Measurements from ENCODE around the gene LRCH3.

Gene LRCH3

DNA sequence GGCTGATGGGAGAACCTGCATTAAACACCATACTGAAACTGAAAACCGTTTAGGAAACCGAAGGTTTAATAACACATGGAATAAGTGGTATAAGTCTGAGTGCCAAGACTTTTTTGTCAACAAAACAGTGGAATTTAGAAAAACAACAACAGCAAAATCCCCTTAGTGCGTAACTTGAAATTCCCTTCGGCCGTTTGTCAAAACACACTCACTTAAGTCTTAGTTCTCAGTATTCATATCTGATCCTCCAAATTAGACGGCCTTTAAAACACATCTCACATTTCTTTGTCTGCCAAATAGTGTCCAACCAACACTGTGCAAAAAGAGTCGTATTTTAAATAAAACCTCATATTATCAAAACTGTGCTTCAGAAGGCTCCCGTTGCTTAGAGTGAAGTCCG, 64.5 kb downstream of the LRCH3 start:
- peaks cover 43 to 72% (median 54%) of the 10 kb centered on the region in 3 donors for H3K36me3 ChIP-seq
- no peak overlapping the region for H3K4me3 ChIP-seq
- no peaks in the 10 kb centered on the region for H3K4me1 ChIP-seq
- no peak overlapping the region for H3K27ac ChIP-seq
- no peaks in the 10 kb centered on the region for H3K27me3 ChIP-seq
- intact Hi-C loops (cut with DNase I; ENCODE audit: low total_unique reads), result no loop called here
- TF ChIP-seq CTCF (IDR thresholded peaks at IDR 0.05), result no peak
- no peak for DNase-seq
- no peaks in the 10 kb centered on the region for H3K9me3 ChIP-seq

- no peak overlapping the region for H3K4me3 ChIP-seq
Measured at GRCh38 chr3:197856199-197856816, 65.3 kb downstream of the LRCH3 start.

DNA sequence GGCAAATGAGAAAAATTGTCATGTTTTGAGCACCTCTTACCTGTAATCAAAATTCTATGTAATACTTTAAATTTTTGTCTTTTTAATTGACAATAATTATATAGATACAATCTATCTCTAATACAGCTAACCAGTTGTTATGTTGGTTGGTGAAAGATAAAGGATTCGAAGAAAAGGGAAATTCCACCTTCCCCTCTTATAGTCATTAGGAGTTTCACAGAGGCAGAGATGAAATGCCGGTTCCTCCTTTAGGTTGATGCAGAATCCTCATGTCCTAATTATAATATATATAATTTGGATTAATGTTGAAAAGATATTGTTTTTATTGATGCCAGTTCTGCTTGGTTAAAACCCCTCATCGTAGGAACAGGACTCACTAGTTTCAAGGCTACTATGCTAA, 67.1 kb downstream of the LRCH3 start:
- intact Hi-C loops (cut with DNase I; ENCODE audit: low total_unique reads), result no loop called here
- no peak for DNase-seq
- H3K27ac ChIP-seq, result no peak overlapping the region
- no peaks in the 10 kb centered on the region for H3K4me1 ChIP-seq
- H3K4me3 ChIP-seq, result no peak overlapping the region
- no peak for TF ChIP-seq CTCF (IDR thresholded peaks at IDR 0.05)
- H3K27me3 ChIP-seq, result no peaks in the 10 kb centered on the region
- no peaks in the 10 kb centered on the region for H3K9me3 ChIP-seq
- peaks cover 32 to 49% (median 43%) of the 10 kb centered on the region in 3 donors for H3K36me3 ChIP-seq

More at GRCh38 chr3:197856199-197856816, 65.3 kb downstream of the LRCH3 start:
- TF ChIP-seq CTCF (IDR thresholded peaks at IDR 0.05), result no peak
- no peak for DNase-seq
- Histone ChIP-seq H3K4me1 (no peaks in the 10 kb centered on the region), H3K27me3 (no peaks in the 10 kb centered on the region), H3K36me3 (peaks cover 43 to 66% (median 50%) of the 10 kb centered on the region in 3 donors), H3K27ac (no peak overlapping the region), H3K9me3 (no peaks in the 10 kb centered on the region)
- intact Hi-C loops (cut with DNase I; ENCODE audit: low total_unique reads), result no loop called here

- no peaks in the 10 kb centered on the region for H3K27me3 ChIP-seq
- H3K36me3 ChIP-seq, result peaks cover 29 to 49% (median 44%) of the 10 kb centered on the region in 3 donors
- H3K4me1 ChIP-seq, result no peaks in the 10 kb centered on the region
- no peak overlapping the region for H3K27ac ChIP-seq
- H3K4me3 ChIP-seq, result no peak overlapping the region
- intact Hi-C loops (cut with DNase I; ENCODE audit: low total_unique reads), result no loop called here
- no peak for DNase-seq
- H3K9me3 ChIP-seq, result no peaks in the 10 kb centered on the region
- no peak for TF ChIP-seq CTCF (IDR thresholded peaks at IDR 0.05)
Measured at GRCh38 chr3:197858598-197858997, 67.5 kb downstream of the LRCH3 start.

DNA sequence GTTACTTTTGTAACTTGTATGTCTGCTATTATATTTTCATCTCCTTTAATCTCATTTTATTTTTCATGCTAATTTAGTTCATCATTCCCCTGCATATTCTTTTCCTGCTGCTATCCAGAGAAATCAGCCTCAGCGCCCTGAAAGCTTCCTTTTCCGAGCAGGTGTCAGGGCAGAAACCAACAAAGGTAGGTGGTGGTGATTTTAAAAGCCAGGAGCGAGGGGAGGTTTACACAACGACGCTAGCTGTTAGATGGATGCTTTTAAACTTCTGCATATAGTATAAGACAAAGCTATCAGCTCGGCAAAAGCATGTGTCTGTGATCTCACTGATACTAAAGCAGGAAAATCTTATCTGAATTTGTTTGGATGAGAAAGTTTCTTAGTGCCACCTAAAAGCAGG, 75.0 kb downstream of the LRCH3 start:
- Histone ChIP-seq H3K4me1 (no peaks in the 10 kb centered on the region), H3K27ac (no peak overlapping the region), H3K36me3 (peaks cover 44 to 67% (median 49%) of the 10 kb centered on the region in 3 donors), H3K27me3 (no peaks in the 10 kb centered on the region), H3K4me3 (no peak overlapping the region), H3K9me3 (no peaks in the 10 kb centered on the region)
- DNase-seq, result no peak
- TF ChIP-seq CTCF (IDR thresholded peaks at IDR 0.05), result no peak
- intact Hi-C loops (cut with DNase I; ENCODE audit: low total_unique reads), result no loop called here

DNA sequence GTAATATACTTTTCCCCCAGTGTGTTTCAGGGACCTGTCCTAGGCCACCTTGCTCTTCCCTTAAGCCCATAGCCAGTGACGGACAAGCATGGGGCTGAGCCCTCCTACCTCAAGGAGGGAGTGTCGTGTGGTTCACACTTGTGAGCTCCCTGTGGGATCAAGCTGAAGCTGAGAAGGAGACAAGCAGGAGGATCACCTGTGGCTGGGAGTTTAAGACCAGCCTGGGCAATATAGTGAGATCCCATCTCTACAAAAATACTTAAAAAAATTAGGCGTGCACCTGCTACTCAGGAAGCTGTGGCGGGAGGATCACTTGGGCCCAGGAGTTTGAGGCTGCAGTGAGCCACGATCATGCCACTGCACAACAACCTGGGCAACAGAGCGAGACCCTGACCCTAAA, 82.3 kb downstream of the LRCH3 start:
- no peak for DNase-seq
- no peaks in the 10 kb centered on the region for H3K4me1 ChIP-seq
- no peaks in the 10 kb centered on the region for H3K27me3 ChIP-seq
- no peak for TF ChIP-seq CTCF (IDR thresholded peaks at IDR 0.05)
- H3K4me3 ChIP-seq, result no peak overlapping the region
- no peak overlapping the region for H3K27ac ChIP-seq
- H3K36me3 ChIP-seq, result peaks cover 71 to 91% (median 87%) of the 10 kb centered on the region in 3 donors
- intact Hi-C loops (cut with DNase I; ENCODE audit: low total_unique reads), result no loop called here
- no peaks in the 10 kb centered on the region for H3K9me3 ChIP-seq

Measured in tibial artery (tissue), 4 donors.